Colonic mucosa (tissue), 4 donors: Measurements from ENCODE around the gene BLVRA. TPM values are rescaled to one million over a fixed set of nuclear protein-coding genes. Genes with fewer than 3 reads are reported as not detected.

Experiments used
- DNase-seq: peaks from one replicate; pipeline ENCODE4 v3.0.0-alpha.2; 2020
- H3K27ac ChIP-seq: fragments of 200-600 bp; one replicate; pipeline ENCODE4 v1.8.0; 2021
- H3K27me3 ChIP-seq: fragments of 200-600 bp; one replicate; pipeline ENCODE4 v1.8.0; 2021
- H3K36me3 ChIP-seq: fragments of 200-600 bp; one replicate; pipeline ENCODE4 v1.8.0; 2021
- H3K4me1 ChIP-seq: fragments of 200-600 bp; one replicate; pipeline ENCODE4 v1.8.0; 2021; ENCODE audit warnings: mild to moderate bottlenecking
- H3K4me3 ChIP-seq: fragments of 200-600 bp; one replicate; pipeline ENCODE4 v1.8.0; 2021
- H3K9ac ChIP-seq, 2 donors: one replicate each; pipeline ENCODE4 v1.7.0; 2013; ENCODE audit warnings: control low read depth in 2 of 2, low read depth in 2 of 2, low read length in 2 of 2
- H3K9me3 ChIP-seq: fragments of 200-600 bp; one replicate; pipeline ENCODE4 v1.8.0; 2021
- intact Hi-C: fragments of 100-400 bp; cut with DNase I; formaldehyde crosslinking; loops from one replicate; pipeline ENCODE4 v1.14.1; 2022
- total RNA-seq, 2 donors: library from RNA; stranded (reverse); fragmentation: NEBNext Ultra II Directional in 1 of 2; extraction: Animal tissue kit (Norgen Biotek cat#: 25700) in 1 of 2; gene quantifications; one replicate each; pipeline ENCODE4 v1.2.1, GENCODE V29; 2021
- TF ChIP-seq, protein P1 (sequence below): fragments of 200-600 bp; IDR thresholded peaks from one replicate; pipeline ENCODE4 v1.8.0; 2022; ENCODE audit warnings: antibody characterized with exemption, mild to moderate bottlenecking
- donor health status: healthy.
- donor health status: DM: no; HTN: no; CAD: no.
- donor health status: DM: no; HTN: no; CAD: no.

BLVRA gene
- total RNA-seq, 2 donors from 2014 or later: 5.4 to 14.7 TPM

DNA sequence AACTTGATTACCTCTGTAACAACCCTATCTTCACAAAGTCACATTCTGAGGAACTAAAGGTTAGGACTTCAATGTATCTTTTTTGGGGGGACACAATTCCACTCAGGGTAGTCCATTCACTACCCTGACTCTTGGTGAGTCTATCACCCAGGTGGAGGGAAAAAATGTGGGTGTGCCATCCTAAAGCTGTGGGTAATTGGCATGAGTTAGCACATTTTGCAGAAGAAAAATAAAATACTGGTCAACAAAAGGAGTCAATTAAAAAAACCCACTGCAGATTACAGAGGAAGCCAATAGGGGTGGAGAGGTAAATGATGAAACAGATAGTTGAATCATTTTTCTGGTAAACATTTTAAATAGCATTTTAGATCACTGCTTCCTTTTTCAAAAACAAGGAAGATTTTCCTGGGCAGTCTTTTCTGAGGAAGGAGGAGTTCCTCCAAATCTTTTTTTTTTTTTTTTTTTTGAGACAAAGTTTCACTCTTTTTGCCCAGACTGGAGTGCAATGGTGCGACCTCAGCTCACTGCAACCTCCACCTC lies 5.1 kb upstream of the BLVRA start:
- TF ChIP-seq, protein P1, sequence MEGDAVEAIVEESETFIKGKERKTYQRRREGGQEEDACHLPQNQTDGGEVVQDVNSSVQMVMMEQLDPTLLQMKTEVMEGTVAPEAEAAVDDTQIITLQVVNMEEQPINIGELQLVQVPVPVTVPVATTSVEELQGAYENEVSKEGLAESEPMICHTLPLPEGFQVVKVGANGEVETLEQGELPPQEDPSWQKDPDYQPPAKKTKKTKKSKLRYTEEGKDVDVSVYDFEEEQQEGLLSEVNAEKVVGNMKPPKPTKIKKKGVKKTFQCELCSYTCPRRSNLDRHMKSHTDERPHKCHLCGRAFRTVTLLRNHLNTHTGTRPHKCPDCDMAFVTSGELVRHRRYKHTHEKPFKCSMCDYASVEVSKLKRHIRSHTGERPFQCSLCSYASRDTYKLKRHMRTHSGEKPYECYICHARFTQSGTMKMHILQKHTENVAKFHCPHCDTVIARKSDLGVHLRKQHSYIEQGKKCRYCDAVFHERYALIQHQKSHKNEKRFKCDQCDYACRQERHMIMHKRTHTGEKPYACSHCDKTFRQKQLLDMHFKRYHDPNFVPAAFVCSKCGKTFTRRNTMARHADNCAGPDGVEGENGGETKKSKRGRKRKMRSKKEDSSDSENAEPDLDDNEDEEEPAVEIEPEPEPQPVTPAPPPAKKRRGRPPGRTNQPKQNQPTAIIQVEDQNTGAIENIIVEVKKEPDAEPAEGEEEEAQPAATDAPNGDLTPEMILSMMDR: no peak
- no peak for DNase-seq

GRCh38 chr7:43753843-43754242 lies 4.6 kb upstream of the BLVRA start:
- H3K9ac ChIP-seq: no peak overlapping the region
- no peak overlapping the region for H3K4me3 ChIP-seq
- TF ChIP-seq, protein P1: no peak
- H3K36me3 ChIP-seq: no peaks in the 10 kb centered on the region
- DNase-seq: no peak
- H3K9me3 ChIP-seq: no peaks in the 10 kb centered on the region
- H3K4me1 ChIP-seq: no peaks in the 10 kb centered on the region
- intact Hi-C loops: no loop called here
- H3K27me3 ChIP-seq: no peaks in the 10 kb centered on the region
- no peak overlapping the region for H3K27ac ChIP-seq

More for the DNA sequence above, 5.1 kb upstream of the BLVRA start:
- no peak overlapping the region for H3K27ac ChIP-seq
- no peaks in the 10 kb centered on the region for H3K27me3 ChIP-seq
- H3K9ac ChIP-seq: no peak overlapping the region
- intact Hi-C loops: no loop called here
- no peaks in the 10 kb centered on the region for H3K9me3 ChIP-seq
- H3K4me3 ChIP-seq: no peak overlapping the region
- no peaks in the 10 kb centered on the region for H3K4me1 ChIP-seq
- no peaks in the 10 kb centered on the region for H3K36me3 ChIP-seq

DNA sequence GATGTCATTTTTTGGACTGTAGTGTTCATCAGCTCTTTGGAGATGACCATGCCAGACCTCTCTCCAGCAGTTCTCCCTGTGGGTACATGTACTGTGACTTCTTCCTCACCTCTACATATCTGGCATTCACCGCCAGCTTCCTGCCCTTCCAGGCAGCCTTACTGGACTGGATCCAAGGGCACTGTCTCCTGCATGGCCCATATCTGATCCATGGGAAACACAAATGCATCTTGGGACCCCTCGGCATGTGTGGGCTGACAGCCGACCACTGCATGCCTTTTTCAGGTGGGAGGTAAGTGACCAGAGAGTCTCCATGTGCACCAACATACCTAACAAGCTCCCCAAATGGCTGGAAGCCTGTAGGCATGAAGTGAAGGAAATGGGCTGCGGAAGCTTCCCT lies 3.9 kb upstream of the BLVRA start:
- H3K27ac ChIP-seq: no peak overlapping the region
- no peaks in the 10 kb centered on the region for H3K9me3 ChIP-seq
- no peaks in the 10 kb centered on the region for H3K27me3 ChIP-seq
- intact Hi-C loops: no loop called here
- no peaks in the 10 kb centered on the region for H3K4me1 ChIP-seq
- TF ChIP-seq, protein P1: no peak
- H3K4me3 ChIP-seq: no peak overlapping the region
- no peak overlapping the region for H3K9ac ChIP-seq
- DNase-seq: no peak
- no peaks in the 10 kb centered on the region for H3K36me3 ChIP-seq

DNA sequence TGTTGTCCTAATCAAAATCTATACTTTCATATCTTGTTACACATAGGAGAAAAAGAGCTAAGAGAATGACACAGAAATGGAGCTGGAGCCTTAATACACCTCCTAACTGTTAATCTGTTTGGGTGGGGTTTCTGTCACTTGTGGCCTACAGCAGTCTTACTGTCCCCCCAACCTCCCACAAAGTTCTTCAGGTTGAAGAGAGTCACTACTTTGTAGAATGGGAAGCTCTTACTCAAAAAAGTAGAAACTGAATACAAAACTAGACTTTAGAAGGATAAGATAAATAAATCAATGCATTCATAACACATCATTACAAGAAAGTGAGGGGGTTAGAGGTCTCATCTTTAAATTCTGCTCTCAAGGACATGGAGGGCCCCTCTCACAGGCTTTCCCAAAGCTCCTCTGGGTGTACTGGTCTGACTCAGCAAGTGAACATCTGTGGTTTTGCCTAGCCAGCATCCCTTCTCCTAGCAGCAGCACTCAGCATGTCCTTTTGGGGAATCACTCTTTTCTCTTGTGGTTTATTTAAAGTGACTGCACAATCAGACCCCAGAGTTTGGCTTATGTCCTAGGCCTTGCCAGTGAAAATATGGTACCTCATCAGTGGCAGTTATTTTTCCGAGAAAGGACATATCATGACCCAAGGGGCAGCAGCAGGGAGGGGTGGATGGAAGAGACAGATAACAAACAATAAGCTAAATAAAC lies 2.0 kb upstream of the BLVRA start:
- Histone ChIP-seq H3K4me3 (no peak overlapping the region), H3K27me3 (no peaks in the 10 kb centered on the region), H3K27ac (no peak overlapping the region), H3K36me3 (no peaks in the 10 kb centered on the region), H3K4me1 (no peaks in the 10 kb centered on the region), H3K9ac (no peak overlapping the region), H3K9me3 (no peaks in the 10 kb centered on the region)
- intact Hi-C loops: no loop called here
- TF ChIP-seq, protein P1: no peak
- DNase-seq: peak; percentile 16

DNA sequence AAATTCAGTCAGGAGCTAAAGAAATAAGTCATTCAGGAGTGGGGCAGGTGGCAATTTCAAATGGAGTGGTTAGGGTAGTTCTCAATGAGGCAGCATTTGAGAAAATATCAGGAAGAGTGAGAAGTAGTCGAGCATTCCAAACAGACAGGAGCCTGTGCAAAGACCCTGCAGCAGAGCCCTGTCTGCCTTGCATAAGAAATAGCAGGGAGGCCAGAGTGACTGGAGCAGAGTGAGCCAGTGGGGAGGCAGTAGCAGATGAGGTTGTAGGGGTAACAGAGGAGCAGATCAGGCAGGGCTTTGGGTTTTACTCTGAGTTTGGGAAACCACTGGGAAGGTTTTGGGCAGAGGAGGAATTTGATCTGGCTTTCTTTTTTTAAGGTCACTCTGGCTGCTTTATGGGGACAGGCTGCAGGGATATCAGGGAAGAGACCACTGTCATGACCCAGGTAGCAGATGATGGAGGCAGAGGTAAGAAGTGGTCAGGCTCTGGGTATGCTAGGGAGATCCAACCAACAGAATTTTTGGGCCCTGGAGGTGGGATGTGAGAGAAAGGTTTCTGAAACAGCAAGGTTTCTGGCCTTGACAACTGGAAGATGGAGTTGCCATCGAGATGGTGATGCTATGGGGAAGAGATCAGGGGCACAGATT lies 1.3 kb upstream of the BLVRA start:
- no peaks in the 10 kb centered on the region for H3K9me3 ChIP-seq
- no peaks in the 10 kb centered on the region for H3K36me3 ChIP-seq
- no peaks in the 10 kb centered on the region for H3K4me1 ChIP-seq
- no peaks in the 10 kb centered on the region for H3K27me3 ChIP-seq
- TF ChIP-seq, protein P1: no peak
- peak; percentile 12 for DNase-seq
- intact Hi-C loops: no loop called here
- no peak overlapping the region for H3K27ac ChIP-seq
- no peak overlapping the region for H3K9ac ChIP-seq
- H3K4me3 ChIP-seq: no peak overlapping the region
